ENCODE measurements around the gene WDFY3.

DNA sequence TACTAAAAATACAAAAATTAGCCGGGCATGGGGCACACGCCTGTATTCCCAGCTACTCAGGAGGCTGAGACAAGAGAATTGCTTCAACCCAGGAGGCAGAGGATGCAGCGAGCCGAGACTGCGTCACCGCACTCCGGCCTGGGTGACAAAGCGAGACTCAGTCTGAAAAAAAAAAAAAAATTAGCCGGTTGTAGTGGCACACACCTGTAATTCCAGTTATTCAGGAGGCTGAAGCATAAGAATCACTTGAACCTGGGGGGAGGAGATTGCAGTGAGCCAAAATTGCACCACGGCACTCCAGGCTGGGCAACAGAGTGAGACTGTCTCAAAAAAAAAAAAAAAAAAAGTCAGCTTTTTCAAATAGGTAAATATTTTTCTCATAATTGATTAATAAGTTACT, 71.9 kb downstream of the WDFY3 start:
- TF ChIP-seq CREB5 (CRISPR knock-in tag; IDR thresholded peaks at IDR 0.05) (no peak), ATF3 (IDR thresholded peaks at IDR 0.05) (no peak), ATF3 (CRISPR knock-in tag; conservative IDR thresholded peaks at IDR 0.05) (no peak), MEF2A (IDR thresholded peaks at IDR 0.05; ENCODE audit: control insufficient read depth, low read depth, low read length) (no peak), TAF1 (IDR thresholded peaks at IDR 0.05; ENCODE audit: control insufficient read depth, extremely low read depth, insufficient read depth, low read length, severe bottlenecking) (no peak)
